Activated CD4-positive, alpha-beta T cell treated with anti-CD3 and anti-CD28 coated beads, Interleukin-2, Interleukin-6, amounts not matched to agents 100 ng/mL and 50 ng/mL, durations not matched to agents 16 hours and 8 hours (primary cell): Measurements from ENCODE around the gene LYG1.

Source experiments
- DNase-seq: peaks from one replicate; pipeline ENCODE4 v3.0.0-alpha.2; 2020

Gene LYG1

GRCh38 chr2:99261242-99261641 lies 39.8 kb downstream of the LYG1 start:
- no peak for DNase-seq

GRCh38 chr2:99260184-99260583 lies 40.8 kb downstream of the LYG1 start:
- DNase-seq = no peak

- DNase-seq = no peak
These were observed 41.5 kb downstream of the LYG1 start for GRCh38 chr2:99259465-99259864.

GRCh38 chr2:99256677-99257076 lies 44.3 kb downstream of the LYG1 start:
- DNase-seq = no peak

- DNase-seq = no peak
These were observed 45.3 kb downstream of the LYG1 start, which contains the start of gene LYG2 for GRCh38 chr2:99255491-99256318. Gene LYG2 (minus strand): TSS chr2:99255666. CDS start chr2:99254260, 1,406 bp downstream.

- DNase-seq = no peak
These were observed 51.0 kb downstream of the LYG1 start for GRCh38 chr2:99249951-99250350.

GRCh38 chr2:99242151-99242550 lies 58.8 kb downstream of the LYG1 start:
- no peak for DNase-seq

GRCh38 chr2:99240431-99240830 lies 60.6 kb downstream of the LYG1 start:
- DNase-seq = no peak

GRCh38 chr2:99238599-99238998 lies 62.4 kb downstream of the LYG1 start:
- no peak for DNase-seq
